Measurements from ENCODE around the gene CFAP65. TPM values are rescaled to one million over a fixed set of nuclear protein-coding genes. Genes with fewer than 3 reads are reported as not detected.

CFAP65 gene
- total RNA-seq, 1 experiment from 2014 or later, result 0.44 TPM

DNA sequence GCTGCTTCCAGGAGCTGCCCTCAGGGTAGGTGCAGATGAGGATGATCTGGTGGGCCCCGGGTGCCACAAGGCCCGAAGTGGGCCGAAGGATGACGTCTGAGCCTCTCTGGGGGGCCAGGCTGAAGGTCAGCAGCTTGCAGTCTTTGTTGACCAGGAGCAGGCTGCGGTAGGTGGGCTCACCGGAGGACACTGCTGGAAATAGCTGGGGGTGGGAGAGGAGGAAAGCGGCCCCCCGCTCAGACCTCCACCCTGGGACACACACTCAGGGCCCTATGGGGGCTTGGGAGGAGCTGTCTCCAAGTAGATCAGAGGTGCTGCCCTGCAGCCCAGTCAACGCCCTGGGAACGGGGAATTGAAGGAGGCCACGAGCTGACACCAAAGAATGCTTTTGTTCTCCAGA, 17.3 kb downstream of the CFAP65 start (continued):
- TF ChIP-seq, protein P1, sequence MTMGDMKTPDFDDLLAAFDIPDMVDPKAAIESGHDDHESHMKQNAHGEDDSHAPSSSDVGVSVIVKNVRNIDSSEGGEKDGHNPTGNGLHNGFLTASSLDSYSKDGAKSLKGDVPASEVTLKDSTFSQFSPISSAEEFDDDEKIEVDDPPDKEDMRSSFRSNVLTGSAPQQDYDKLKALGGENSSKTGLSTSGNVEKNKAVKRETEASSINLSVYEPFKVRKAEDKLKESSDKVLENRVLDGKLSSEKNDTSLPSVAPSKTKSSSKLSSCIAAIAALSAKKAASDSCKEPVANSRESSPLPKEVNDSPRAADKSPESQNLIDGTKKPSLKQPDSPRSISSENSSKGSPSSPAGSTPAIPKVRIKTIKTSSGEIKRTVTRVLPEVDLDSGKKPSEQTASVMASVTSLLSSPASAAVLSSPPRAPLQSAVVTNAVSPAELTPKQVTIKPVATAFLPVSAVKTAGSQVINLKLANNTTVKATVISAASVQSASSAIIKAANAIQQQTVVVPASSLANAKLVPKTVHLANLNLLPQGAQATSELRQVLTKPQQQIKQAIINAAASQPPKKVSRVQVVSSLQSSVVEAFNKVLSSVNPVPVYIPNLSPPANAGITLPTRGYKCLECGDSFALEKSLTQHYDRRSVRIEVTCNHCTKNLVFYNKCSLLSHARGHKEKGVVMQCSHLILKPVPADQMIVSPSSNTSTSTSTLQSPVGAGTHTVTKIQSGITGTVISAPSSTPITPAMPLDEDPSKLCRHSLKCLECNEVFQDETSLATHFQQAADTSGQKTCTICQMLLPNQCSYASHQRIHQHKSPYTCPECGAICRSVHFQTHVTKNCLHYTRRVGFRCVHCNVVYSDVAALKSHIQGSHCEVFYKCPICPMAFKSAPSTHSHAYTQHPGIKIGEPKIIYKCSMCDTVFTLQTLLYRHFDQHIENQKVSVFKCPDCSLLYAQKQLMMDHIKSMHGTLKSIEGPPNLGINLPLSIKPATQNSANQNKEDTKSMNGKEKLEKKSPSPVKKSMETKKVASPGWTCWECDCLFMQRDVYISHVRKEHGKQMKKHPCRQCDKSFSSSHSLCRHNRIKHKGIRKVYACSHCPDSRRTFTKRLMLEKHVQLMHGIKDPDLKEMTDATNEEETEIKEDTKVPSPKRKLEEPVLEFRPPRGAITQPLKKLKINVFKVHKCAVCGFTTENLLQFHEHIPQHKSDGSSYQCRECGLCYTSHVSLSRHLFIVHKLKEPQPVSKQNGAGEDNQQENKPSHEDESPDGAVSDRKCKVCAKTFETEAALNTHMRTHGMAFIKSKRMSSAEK (CRISPR knock-in tag; IDR thresholded peaks at IDR 0.05; ENCODE audit: borderline replicate concordance), result no peak

DNA sequence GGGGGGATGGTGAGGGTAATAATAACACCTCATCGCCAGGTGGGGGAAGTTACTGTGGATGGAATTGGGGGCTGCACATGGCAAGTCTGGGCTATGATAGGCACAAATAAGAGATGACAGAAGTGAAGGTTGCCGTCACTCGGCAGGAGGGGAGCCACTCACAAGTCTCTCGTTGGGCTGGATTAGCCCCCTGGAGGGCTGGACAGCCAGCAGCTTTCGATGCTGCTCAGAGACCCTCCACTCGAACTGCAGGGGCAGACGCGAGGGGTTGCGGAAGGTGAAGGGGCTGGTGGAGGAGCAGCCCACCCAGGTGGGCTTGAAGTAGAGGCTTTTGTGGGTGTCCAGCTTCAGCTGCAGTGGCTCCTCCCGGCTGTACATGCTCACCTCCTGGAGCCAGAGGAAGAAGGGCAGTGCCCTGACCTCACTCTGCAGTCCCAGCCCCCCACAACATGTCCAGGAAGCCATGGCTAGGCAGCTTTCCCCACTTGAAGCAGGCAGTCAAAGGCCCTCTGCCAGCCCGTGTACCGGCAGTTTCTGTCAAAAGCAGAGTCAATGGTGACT, 18.2 kb downstream of the CFAP65 start:
- ATAC-seq, result no peak
- TF ChIP-seq SMAD3 (CRISPR knock-in tag; IDR thresholded peaks at IDR 0.05; ENCODE audit: borderline replicate concordance), result no peak
- TF ChIP-seq, protein P2, sequence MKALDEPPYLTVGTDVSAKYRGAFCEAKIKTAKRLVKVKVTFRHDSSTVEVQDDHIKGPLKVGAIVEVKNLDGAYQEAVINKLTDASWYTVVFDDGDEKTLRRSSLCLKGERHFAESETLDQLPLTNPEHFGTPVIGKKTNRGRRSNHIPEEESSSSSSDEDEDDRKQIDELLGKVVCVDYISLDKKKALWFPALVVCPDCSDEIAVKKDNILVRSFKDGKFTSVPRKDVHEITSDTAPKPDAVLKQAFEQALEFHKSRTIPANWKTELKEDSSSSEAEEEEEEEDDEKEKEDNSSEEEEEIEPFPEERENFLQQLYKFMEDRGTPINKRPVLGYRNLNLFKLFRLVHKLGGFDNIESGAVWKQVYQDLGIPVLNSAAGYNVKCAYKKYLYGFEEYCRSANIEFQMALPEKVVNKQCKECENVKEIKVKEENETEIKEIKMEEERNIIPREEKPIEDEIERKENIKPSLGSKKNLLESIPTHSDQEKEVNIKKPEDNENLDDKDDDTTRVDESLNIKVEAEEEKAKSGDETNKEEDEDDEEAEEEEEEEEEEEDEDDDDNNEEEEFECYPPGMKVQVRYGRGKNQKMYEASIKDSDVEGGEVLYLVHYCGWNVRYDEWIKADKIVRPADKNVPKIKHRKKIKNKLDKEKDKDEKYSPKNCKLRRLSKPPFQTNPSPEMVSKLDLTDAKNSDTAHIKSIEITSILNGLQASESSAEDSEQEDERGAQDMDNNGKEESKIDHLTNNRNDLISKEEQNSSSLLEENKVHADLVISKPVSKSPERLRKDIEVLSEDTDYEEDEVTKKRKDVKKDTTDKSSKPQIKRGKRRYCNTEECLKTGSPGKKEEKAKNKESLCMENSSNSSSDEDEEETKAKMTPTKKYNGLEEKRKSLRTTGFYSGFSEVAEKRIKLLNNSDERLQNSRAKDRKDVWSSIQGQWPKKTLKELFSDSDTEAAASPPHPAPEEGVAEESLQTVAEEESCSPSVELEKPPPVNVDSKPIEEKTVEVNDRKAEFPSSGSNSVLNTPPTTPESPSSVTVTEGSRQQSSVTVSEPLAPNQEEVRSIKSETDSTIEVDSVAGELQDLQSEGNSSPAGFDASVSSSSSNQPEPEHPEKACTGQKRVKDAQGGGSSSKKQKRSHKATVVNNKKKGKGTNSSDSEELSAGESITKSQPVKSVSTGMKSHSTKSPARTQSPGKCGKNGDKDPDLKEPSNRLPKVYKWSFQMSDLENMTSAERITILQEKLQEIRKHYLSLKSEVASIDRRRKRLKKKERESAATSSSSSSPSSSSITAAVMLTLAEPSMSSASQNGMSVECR (CRISPR knock-in tag; IDR thresholded peaks at IDR 0.05; ENCODE audit: borderline replicate concordance), result no peak
- TF ChIP-seq, protein P3, sequence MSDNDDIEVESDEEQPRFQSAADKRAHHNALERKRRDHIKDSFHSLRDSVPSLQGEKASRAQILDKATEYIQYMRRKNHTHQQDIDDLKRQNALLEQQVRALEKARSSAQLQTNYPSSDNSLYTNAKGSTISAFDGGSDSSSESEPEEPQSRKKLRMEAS (CRISPR knock-in tag; IDR thresholded peaks at IDR 0.05), result no peak
- no peak for TF ChIP-seq MXD4 (CRISPR knock-in tag; IDR thresholded peaks at IDR 0.05; ENCODE audit: borderline replicate concordance)
- TF ChIP-seq, protein P4, sequence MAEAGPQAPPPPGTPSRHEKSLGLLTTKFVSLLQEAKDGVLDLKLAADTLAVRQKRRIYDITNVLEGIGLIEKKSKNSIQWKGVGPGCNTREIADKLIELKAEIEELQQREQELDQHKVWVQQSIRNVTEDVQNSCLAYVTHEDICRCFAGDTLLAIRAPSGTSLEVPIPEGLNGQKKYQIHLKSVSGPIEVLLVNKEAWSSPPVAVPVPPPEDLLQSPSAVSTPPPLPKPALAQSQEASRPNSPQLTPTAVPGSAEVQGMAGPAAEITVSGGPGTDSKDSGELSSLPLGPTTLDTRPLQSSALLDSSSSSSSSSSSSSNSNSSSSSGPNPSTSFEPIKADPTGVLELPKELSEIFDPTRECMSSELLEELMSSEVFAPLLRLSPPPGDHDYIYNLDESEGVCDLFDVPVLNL (CRISPR knock-in tag; IDR thresholded peaks at IDR 0.05; ENCODE audit: borderline replicate concordance, low read depth), result no peak
- no peak for TF ChIP-seq KAT7 (CRISPR knock-in tag; IDR thresholded peaks at IDR 0.05; ENCODE audit: borderline replicate concordance)
- no peak for TF ChIP-seq ZNF416 (CRISPR knock-in tag; IDR thresholded peaks at IDR 0.05)
- TF ChIP-seq CREM (CRISPR knock-in tag; IDR thresholded peaks at IDR 0.05), result no peak
- TF ChIP-seq, protein P5, sequence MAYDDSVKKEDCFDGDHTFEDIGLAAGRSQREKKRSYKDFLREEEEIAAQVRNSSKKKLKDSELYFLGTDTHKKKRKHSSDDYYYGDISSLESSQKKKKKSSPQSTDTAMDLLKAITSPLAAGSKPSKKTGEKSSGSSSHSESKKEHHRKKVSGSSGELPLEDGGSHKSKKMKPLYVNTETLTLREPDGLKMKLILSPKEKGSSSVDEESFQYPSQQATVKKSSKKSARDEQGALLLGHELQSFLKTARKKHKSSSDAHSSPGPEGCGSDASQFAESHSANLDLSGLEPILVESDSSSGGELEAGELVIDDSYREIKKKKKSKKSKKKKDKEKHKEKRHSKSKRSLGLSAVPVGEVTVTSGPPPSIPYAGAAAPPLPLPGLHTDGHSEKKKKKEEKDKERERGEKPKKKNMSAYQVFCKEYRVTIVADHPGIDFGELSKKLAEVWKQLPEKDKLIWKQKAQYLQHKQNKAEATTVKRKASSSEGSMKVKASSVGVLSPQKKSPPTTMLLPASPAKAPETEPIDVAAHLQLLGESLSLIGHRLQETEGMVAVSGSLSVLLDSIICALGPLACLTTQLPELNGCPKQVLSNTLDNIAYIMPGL (CRISPR knock-in tag; IDR thresholded peaks at IDR 0.05), result no peak
- TF ChIP-seq, protein P6, sequence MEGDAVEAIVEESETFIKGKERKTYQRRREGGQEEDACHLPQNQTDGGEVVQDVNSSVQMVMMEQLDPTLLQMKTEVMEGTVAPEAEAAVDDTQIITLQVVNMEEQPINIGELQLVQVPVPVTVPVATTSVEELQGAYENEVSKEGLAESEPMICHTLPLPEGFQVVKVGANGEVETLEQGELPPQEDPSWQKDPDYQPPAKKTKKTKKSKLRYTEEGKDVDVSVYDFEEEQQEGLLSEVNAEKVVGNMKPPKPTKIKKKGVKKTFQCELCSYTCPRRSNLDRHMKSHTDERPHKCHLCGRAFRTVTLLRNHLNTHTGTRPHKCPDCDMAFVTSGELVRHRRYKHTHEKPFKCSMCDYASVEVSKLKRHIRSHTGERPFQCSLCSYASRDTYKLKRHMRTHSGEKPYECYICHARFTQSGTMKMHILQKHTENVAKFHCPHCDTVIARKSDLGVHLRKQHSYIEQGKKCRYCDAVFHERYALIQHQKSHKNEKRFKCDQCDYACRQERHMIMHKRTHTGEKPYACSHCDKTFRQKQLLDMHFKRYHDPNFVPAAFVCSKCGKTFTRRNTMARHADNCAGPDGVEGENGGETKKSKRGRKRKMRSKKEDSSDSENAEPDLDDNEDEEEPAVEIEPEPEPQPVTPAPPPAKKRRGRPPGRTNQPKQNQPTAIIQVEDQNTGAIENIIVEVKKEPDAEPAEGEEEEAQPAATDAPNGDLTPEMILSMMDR (IDR thresholded peaks at IDR 0.05), result no peak
- TF ChIP-seq NFATC4 (CRISPR knock-in tag; IDR thresholded peaks at IDR 0.05), result no peak
- 0 out of 2 replicates have a peak, but pooled peaks cover 2% of the 10 kb centered on the region for H3K4me1 Mint-ChIP-seq
- no peak overlapping the region for H3K4me3 Mint-ChIP-seq
- POLR2A ChIA-PET, result no interaction called here
- no peaks in the 10 kb centered on the region for H3K9me3 Mint-ChIP-seq
- CTCF ChIA-PET, result interaction anchor here (1.6 to 2.3 kb wide), 2 partner anchors 13 to 96 kb away, joined by 7 to 11 read pairs; no protein-coding TSS in a partner anchor
- H3K27me3 Mint-ChIP-seq (ENCODE audit: low read depth), result no peaks in the 10 kb centered on the region
- H3K27ac Mint-ChIP-seq, result no peak overlapping the region
- no peak for DNase-seq (ENCODE audit: low spot score)
- H3K36me3 Mint-ChIP-seq, result no peaks in the 10 kb centered on the region
